Osteocyte (in vitro differentiated cells): ENCODE data around the gene LRRC23. TPM values are rescaled to one million over a fixed set of nuclear protein-coding genes. Genes with fewer than 3 reads are reported as not detected.
A peak's percentile ranks its signal among the peaks of the same experiment; 100 is the strongest.
"Not testable (repeated sequence)": the region's sequence is repeated elsewhere in the genome, so short reads cannot be mapped to it uniquely, and the experiment has no call there.

Experiments
- DNase-seq: peaks from one replicate; pipeline ENCODE4 v3.0.0; 2021; ENCODE audit warnings: mixed read lengths; ENCODE audit not compliant: unreplicated experiment; ENCODE audit errors: extremely low spot score
- H3K27ac Mint-ChIP-seq: one replicate; pipeline ENCODE4 v1.8.0; 2021; ENCODE audit warnings: mild to moderate bottlenecking, mixed read lengths; ENCODE audit not compliant: unreplicated experiment
- H3K27me3 Mint-ChIP-seq: one replicate; pipeline ENCODE4 v1.8.0; 2021; ENCODE audit warnings: mixed read lengths; ENCODE audit not compliant: unreplicated experiment
- H3K36me3 Mint-ChIP-seq: one replicate; pipeline ENCODE4 v1.8.0; 2021; ENCODE audit warnings: mixed read lengths; ENCODE audit not compliant: unreplicated experiment
- H3K4me1 Mint-ChIP-seq: one replicate; pipeline ENCODE4 v1.8.0; 2021; ENCODE audit warnings: mixed read lengths; ENCODE audit not compliant: unreplicated experiment
- H3K4me3 Mint-ChIP-seq: one replicate; pipeline ENCODE4 v1.8.0; 2021; ENCODE audit warnings: mild to moderate bottlenecking, moderate library complexity, mixed read lengths; ENCODE audit not compliant: unreplicated experiment
- H3K9me3 Mint-ChIP-seq: one replicate; pipeline ENCODE4 v1.8.0; 2021; ENCODE audit warnings: mixed read lengths; ENCODE audit not compliant: unreplicated experiment
- total RNA-seq: library from RNA; stranded (reverse); gene quantifications from 2 replicates; pipeline ENCODE4 v1.2.1, GENCODE V29; 2021
- TF ChIP-seq, protein P1 (sequence below): fragments of 200-600 bp; sonication (generic); IDR thresholded peaks from 2 replicates; pipeline ENCODE4 v1.5.0; 2021; ENCODE audit warnings: antibody characterized with exemption, mild to moderate bottlenecking, moderate library complexity

LRRC23 gene
- total RNA-seq, 1 donor from 2014 or later: 11.3 TPM

- no peaks in the 10 kb centered on the region for H3K9me3 Mint-ChIP-seq
- DNase-seq: no peak
- TF ChIP-seq, protein P1, sequence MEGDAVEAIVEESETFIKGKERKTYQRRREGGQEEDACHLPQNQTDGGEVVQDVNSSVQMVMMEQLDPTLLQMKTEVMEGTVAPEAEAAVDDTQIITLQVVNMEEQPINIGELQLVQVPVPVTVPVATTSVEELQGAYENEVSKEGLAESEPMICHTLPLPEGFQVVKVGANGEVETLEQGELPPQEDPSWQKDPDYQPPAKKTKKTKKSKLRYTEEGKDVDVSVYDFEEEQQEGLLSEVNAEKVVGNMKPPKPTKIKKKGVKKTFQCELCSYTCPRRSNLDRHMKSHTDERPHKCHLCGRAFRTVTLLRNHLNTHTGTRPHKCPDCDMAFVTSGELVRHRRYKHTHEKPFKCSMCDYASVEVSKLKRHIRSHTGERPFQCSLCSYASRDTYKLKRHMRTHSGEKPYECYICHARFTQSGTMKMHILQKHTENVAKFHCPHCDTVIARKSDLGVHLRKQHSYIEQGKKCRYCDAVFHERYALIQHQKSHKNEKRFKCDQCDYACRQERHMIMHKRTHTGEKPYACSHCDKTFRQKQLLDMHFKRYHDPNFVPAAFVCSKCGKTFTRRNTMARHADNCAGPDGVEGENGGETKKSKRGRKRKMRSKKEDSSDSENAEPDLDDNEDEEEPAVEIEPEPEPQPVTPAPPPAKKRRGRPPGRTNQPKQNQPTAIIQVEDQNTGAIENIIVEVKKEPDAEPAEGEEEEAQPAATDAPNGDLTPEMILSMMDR: no peak
- H3K27me3 Mint-ChIP-seq: no peaks in the 10 kb centered on the region
- no peak overlapping the region for H3K4me3 Mint-ChIP-seq
- no peaks in the 10 kb centered on the region for H3K36me3 Mint-ChIP-seq
- no peak overlapping the region for H3K27ac Mint-ChIP-seq
- H3K4me1 Mint-ChIP-seq: peaks cover 12% of the 10 kb centered on the region
These were observed 17.2 kb upstream of the LRRC23 start for GRCh38 chr12:6887460-6887859.

- no peak for DNase-seq
- no peak overlapping the region for H3K27ac Mint-ChIP-seq
- H3K4me3 Mint-ChIP-seq: no peak overlapping the region
- no peaks in the 10 kb centered on the region for H3K9me3 Mint-ChIP-seq
- TF ChIP-seq, protein P1: no peak
- no peaks in the 10 kb centered on the region for H3K36me3 Mint-ChIP-seq
- H3K27me3 Mint-ChIP-seq: no peaks in the 10 kb centered on the region
- H3K4me1 Mint-ChIP-seq: peaks cover 14% of the 10 kb centered on the region
These were observed 16.3 kb upstream of the LRRC23 start for GRCh38 chr12:6888360-6888759.

DNA sequence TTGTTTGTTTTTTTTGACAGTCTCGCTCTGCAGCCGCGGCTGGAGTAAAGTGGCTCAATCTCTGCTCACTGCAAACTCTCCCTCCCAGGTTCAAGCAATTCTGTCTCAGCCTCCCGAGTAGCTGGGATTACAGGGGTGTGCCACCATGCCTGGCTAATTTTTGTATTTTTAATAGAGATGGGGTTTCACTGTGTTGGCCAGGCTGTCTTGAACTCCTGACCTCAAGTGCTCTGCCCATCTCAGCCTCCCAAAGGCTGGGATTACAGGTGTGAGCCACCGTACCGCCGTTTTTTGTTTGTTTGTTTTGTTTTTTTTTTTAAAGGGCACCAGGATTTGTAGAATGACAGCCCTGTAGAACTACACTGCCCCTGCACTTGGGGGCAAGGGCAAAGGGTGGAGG is 15.8 kb upstream of the LRRC23 start:
- not testable (repeated sequence) for DNase-seq, H3K4me3 Mint-ChIP-seq, H3K27me3 Mint-ChIP-seq, H3K27ac Mint-ChIP-seq, H3K36me3 Mint-ChIP-seq, H3K9me3 Mint-ChIP-seq
- peaks cover 14% of the 10 kb centered on the region for H3K4me1 Mint-ChIP-seq

GRCh38 chr12:6889775-6890573 is 14.6 kb upstream of the LRRC23 start:
- not testable (repeated sequence) for H3K36me3 Mint-ChIP-seq, H3K27me3 Mint-ChIP-seq, H3K9me3 Mint-ChIP-seq, DNase-seq
- peak overlapping the region; percentile 75 for H3K4me3 Mint-ChIP-seq
- H3K4me1 Mint-ChIP-seq: peaks cover 14% of the 10 kb centered on the region
- H3K27ac Mint-ChIP-seq: peak overlapping the region; percentile 98

DNA sequence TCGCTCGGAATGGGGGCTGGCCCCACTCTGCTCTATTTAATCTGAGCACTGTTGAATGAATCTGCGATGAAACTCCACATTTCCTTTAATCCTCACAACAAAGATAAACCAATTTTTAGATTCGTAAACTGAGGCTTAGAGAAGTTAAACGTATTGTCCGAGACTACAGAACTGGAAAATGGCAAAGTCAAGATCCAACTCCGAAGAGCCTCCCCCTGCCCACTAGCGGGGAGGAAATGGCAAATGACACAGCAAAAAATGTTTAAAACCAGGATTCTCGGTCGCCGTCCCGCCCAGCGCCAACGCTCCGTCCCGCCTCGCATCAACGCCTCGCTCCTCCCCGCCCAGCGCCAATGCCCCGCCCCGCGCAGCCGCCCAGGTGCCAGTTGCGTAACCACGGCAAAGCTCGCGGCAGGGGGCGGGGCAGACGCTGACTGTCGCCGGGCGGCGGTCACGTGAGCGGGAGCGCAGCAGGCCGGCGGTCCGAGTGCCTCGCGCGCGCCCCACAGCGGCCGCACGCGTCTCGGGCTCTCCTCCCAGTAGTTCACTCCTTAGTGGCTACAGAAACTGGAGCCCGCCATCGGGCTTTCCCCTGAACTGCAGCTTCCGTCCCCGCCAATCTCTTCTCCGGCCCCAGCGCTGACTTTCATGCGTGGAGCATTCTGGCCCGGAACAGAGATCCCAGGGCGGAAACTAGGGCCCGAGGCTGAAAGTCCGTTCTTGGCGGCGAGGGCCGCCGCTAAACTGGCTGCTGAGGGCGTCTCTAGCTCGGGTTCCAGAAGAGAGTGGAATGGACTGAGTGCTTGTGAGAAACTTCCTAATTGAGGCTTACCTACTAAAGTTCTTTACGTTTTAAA is 13.6 kb upstream of the LRRC23 start:
- DNase-seq: peak; percentile 100
- Mint-ChIP-seq H3K27me3 (no peaks in the 10 kb centered on the region), H3K4me1 (peaks cover 16% of the 10 kb centered on the region), H3K36me3 (no peaks in the 10 kb centered on the region), H3K27ac (peak overlapping the region; percentile 98), H3K4me3 (peak overlapping the region; percentile 75), H3K9me3 (no peaks in the 10 kb centered on the region)
- TF ChIP-seq, protein P1: peak; percentile 97

- no peak for DNase-seq
- Mint-ChIP-seq H3K27ac (peak overlapping the region; percentile 92), H3K4me3 (peak overlapping the region; percentile 70), H3K36me3 (no peaks in the 10 kb centered on the region), H3K9me3 (no peaks in the 10 kb centered on the region), H3K4me1 (peaks cover 22% of the 10 kb centered on the region), H3K27me3 (no peaks in the 10 kb centered on the region)
- TF ChIP-seq, protein P1: no peak
These were observed 13.0 kb upstream of the LRRC23 start for GRCh38 chr12:6891646-6892001.

GRCh38 chr12:6892683-6893082 is 11.9 kb upstream of the LRRC23 start:
- H3K4me1 Mint-ChIP-seq: peaks cover 27% of the 10 kb centered on the region
- not testable (repeated sequence) for H3K27me3 Mint-ChIP-seq, H3K27ac Mint-ChIP-seq, DNase-seq, H3K36me3 Mint-ChIP-seq, H3K9me3 Mint-ChIP-seq, H3K4me3 Mint-ChIP-seq
